NCI-H128 (cell line): Measurements from ENCODE around the gene MRPL55.

Experiments
- DNase-seq: peaks from one replicate; lab custom pipeline; 2025; ENCODE audit not compliant: unreplicated experiment; lab: John Stamatoyannopoulos, UW

The MRPL55 gene

GRCh38 chr1:228109073-228109961, at the start of gene MRPL55:
Gene MRPL55, minus strand, starts transcription at chr1:228109299. Its CDS starts 1,039 bp downstream, at chr1:228108260.
- DNase-seq = peak; percentile 96

- DNase-seq = no peak
These were observed 49.3 kb upstream of the MRPL55 start for GRCh38 chr1:228158151-228159007.

GRCh38 chr1:228157729-228158126, 48.6 kb upstream of the MRPL55 start:
- no peak for DNase-seq

DNA sequence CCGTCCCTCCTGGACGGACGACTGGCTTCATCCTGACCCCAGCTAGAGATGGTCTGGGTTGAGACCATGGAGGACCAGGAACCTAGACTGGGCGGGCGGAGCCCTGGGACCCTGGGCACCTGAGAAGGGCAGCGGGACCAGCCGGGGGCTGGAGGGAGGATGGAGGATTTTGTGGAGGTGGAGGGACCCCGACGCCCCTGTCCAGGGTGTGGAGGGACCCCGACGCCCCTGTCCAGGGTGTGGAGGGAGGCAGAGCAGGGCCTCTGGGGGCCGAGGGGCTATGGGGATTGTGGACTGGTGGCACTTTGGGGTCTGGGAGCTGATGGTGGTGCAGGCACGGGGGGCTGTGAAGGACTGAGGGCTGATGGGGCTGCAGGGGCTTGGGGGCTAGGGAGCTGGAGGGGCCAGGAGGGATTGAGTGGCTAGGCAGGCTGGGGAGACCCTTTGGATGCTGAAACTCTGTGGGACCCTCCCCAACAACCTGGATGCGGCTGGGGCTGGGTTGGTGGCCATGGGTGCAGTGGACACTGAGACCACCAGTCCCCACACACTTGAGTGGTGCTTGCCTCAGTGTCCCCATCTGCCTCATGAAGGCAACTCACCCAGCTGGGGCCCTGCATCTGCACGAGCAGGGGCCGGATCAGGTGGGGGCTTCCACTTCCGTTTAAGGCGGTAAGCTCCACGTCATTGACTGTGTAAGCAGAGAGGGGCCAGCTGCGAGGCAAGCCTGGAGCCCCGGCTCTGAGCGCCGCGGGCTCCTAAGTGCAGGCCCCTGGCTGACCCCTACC, 48.0 kb upstream of the MRPL55 start:
- no peak for DNase-seq

- no peak for DNase-seq
These were observed 47.4 kb upstream of the MRPL55 start for GRCh38 chr1:228156515-228156881.

DNA sequence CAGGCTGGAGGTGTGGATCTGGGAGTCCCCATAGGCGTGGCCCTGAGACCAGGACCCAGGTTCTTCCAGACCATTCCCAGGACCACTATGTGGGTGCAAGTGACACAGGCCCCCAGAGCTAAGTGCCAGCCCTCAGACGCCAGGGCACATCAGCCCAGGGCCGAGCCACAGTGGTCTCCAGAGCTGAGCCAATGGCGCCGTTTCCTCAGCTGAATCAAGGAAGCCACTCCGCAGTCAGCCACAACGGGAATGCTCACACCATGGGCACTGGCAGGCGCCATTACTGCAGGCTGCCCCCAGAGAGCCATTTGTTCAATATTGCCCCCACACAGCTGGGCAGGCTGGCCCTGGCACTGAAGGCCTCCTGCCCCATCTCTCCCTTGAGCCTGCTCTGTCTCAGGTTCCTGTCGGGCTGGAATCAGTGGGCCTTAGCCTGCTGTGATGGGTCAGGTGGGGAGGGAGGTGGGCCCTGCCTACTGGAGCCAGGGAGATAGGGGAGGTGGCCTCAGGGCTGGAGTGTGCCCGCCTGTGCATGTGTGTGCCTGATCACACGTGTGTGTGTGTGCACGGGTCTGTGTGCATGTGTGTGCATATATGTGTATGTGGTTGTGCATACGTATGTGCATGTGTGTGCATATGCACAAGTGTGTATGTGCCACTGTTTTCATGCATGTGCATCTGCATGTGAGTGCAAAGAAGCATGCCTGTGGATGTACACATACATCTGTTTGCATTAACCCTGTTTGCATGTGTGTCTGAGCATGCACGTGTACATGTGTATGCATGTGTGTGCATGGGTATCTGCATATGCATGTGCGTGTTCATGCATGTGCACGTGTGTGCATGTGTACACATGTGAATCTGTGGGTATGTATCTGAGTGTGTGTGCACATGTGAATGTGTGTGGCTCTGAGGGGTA, 46.8 kb upstream of the MRPL55 start:
- no peak for DNase-seq

DNA sequence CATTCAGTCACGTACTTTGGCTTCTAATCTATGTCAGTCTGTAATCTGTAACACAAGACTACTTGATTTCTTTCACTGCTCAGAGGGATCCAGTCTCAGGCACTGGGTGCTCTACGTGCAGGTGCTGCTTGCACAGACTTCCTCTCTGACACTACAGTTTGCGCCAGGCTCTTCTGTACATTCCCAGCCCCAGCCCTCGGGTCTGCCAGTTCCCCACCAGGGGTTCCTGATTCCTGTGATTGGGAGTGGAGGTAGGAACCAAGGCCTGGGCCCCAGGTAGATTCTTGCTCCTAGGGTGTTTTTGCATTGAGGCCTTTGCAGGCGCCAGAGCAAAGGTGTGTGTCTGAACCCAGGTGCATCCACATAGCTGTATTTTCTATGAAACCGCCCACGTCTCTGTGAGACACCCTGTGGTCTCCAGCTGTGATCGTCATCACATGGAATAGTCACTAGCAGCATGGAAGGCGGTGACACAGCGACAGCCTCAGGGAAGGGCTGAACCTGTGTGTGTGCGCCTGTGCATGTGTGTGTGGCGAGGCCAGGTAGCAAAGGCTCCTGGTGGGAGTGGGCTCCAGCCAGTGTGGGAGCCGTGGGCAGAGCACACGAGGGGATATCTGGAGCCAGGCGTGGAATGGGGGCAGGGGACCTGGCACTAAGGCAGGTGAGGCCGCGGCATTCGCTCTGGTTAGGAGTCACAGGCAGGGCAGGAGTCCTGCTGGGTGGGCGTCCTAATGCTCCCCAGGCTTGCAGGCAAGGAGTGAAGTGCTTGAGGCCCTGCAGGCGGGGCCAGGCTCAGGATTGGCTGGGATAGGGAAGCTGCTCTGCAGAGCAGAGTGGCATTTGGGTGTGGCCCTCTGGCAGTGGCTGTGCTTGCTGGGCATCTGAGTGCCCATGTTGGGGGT, 45.8 kb upstream of the MRPL55 start:
- no peak for DNase-seq

- no peak for DNase-seq
These were observed 45.0 kb upstream of the MRPL55 start for GRCh38 chr1:228154021-228154669.

- no peak for DNase-seq
These were observed 43.8 kb upstream of the MRPL55 start for GRCh38 chr1:228152918-228153258.

DNA sequence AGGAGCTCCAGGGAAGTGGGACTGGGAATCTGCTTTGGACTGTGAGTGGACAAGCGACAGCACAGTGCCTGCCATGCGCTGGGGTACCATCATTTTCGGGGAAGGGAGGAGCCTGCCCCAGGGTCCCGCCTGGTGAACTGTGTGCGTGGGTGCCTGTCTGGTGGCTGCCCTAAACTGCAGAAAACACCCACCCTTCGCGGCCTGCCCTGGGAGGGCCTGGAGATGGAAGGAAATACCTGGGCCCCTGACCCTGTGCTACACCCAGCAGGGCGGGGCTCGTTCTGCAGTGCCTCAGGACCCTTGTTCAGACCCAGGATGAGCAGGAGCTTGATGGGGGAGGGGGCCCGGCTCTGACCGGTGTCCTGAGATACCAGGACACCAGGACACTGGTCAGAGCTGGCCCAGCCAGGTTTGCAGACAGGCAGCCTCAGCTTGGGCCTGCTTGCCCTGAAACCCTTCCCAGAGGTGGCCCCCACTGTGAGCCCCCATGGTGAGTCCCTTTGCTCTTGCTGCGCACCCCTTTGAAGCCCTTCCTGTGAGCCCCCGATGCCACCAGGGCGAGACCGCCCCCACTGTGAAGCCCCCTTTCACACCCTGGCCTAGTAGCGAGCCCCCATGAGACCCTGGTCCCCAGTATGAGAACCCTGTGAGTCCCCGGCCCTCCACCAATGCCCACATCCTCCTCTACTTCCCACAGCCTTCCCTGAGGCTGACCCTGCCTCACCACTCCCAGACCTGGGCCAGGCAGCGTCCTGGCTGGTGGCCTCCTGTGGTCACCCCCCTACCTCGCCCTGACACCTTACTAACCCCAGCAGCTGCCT, 43.2 kb upstream of the MRPL55 start:
- DNase-seq = no peak

GRCh38 chr1:228151180-228151925, 42.3 kb upstream of the MRPL55 start:
- DNase-seq = no peak

DNA sequence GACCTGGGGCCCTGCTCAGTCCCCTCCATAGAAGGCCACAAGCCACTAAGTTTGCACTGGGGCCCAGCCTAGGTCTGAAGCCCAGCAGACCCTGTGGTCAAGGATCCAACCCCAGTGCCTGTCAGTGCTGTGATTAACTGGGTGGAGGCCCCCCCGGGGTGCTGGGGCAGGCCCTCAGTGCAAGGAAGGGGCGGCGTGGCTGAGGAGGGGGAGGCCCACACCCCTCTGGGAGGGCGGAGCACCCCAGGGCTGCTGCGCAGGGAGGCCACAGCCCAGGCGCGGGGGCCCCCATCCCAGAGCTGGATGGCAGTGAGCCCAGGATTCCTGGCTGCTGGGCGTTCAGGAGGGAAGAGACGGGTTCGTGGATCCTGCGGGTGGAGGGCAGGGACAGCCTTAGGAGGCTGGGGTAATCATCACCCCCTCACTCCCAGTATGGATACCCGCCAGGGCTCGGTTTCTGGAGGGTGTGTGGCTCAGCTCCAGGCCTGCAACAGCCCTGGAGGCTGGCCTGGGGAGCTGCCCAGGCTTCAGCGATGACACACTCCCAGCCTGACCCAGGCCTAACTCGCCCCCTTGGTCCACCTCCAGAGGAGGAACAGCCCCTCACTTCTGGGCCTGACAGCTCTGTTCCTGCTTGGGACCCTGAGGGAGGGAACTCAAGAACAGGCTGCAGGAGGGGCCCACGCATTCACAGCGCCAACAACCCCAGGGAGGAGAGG, 41.5 kb upstream of the MRPL55 start:
- DNase-seq = no peak

- no peak for DNase-seq
These were observed 41.0 kb upstream of the MRPL55 start for GRCh38 chr1:228150120-228150460.

DNA sequence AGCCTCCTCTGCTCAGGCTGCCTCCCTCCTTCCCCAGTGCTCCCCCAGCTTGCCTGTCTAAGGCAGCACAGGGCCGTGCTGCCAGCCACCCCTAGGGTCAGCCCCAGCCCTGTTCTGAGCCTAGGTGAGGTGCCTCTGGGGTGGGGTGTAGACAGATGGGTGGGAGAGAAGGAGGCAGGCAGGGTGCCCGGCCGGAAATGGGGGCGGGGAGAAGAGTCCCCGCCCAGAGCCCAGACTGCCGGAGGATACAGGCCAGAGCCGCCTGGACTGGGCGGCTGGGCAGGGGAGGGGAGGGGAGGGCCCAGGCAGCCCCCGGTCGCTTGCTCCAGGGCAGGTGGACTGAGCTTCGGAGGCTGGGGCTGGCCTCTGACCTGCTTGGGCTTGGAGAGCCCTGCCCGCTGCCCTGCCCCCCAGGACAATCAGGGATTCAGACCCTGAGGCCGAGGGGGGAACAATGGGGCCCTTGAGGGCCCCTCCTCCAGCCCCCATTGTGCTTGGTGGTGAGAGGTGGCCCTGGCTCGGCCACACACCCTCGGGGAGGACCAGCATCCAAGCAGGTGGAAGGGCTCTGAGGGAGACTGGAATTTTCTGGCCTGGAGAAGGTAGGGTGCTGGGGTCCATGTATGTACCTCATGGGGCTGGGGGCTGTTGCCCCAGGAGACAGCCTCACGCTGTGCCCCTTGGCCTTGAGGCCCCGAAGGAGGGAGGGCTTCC, 40.5 kb upstream of the MRPL55 start, which contains the start of gene GJC2:
TSS of gene GJC2 (plus strand) at position 525 of the 714 bp plus-strand sequence. CDS start 7,829 bp downstream, outside the sequence.
- no peak for DNase-seq

DNA sequence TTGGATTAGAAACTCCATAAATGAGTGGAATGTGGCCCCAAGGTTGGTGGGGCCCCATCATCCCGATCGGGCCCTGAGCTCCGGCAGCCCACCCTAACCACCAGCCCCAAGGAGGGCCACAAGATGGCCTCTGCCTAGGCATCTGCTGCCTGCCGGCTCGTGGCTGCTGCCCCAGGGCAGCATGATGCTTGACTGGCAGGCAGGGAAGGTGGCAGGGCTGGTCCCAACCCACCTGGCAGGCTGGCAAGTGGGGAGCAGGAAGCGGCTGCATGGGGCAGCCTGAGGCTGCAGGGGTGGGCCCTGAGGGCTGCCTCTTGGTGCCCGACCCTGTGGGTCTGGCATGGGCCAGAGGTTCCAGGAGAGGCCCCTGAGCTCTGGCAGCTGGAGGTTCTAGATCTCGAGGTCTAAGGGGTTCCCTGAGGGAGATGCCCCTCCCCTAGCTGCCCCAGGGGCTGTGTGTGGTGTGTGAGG, 39.9 kb upstream of the MRPL55 start:
- DNase-seq = no peak
